GM04504 (cell line): Measurements from ENCODE around the gene RASIP1.

ENCODE experiments used
- DNase-seq: peaks from one replicate; pipeline ENCODE4 v3.0.0-alpha.2; 2012; ENCODE audit warnings: low read depth

Gene RASIP1

GRCh38 chr19:48755084-48755641 is 14.8 kb upstream of the RASIP1 start, which contains the start of gene FGF21:
Gene FGF21, plus strand, starts transcription at chr19:48755524. Its CDS starts 713 bp downstream, at chr19:48756237.
- DNase-seq: no peak

GRCh38 chr19:48752496-48753365 is 12.3 kb upstream of the RASIP1 start, which contains the start of gene FUT1:
Gene FUT1, minus strand, starts transcription at chr19:48752641. Its CDS starts 1,360 bp downstream, at chr19:48751281.
- DNase-seq: no peak

- no peak for DNase-seq
Observed at GRCh38 chr19:48751845-48752495, 11.6 kb upstream of the RASIP1 start.

GRCh38 chr19:48750771-48751504 is 10.5 kb upstream of the RASIP1 start:
- no peak for DNase-seq

GRCh38 chr19:48750351-48750750 is 9.9 kb upstream of the RASIP1 start:
- DNase-seq: no peak

GRCh38 chr19:48749571-48750198 is 9.3 kb upstream of the RASIP1 start:
- DNase-seq: no peak

GRCh38 chr19:48746738-48747575 is 6.5 kb upstream of the RASIP1 start, which contains the start of gene IZUMO1:
Gene IZUMO1, minus strand, starts transcription at chr19:48746909. Its CDS starts 1,050 bp downstream, at chr19:48745859.
- DNase-seq: peak; percentile 38

GRCh38 chr19:48746110-48746509 is 5.7 kb upstream of the RASIP1 start:
- no peak for DNase-seq

- no peak for DNase-seq
Observed at GRCh38 chr19:48745208-48745995, 5.0 kb upstream of the RASIP1 start.

GRCh38 chr19:48742096-48742495 is 1.7 kb upstream of the RASIP1 start:
- DNase-seq: no peak

- no peak for DNase-seq
Observed at GRCh38 chr19:48741129-48741999, 954 bp upstream of the RASIP1 start.

- no peak for DNase-seq
Observed at GRCh38 chr19:48739404-48740163, 826 bp downstream of the RASIP1 start.

GRCh38 chr19:48738557-48739403 is 1.6 kb downstream of the RASIP1 start:
- no peak for DNase-seq

- DNase-seq: no peak
Observed at GRCh38 chr19:48737360-48737998, 2.9 kb downstream of the RASIP1 start.

GRCh38 chr19:48735031-48735615 is 5.3 kb downstream of the RASIP1 start:
- DNase-seq: no peak

GRCh38 chr19:48734625-48735024 is 5.8 kb downstream of the RASIP1 start:
- DNase-seq: no peak
